Esophagus muscularis mucosa (tissue), 4 donors: ENCODE data around the gene CLEC17A. TPM values are rescaled to one million over a fixed set of nuclear protein-coding genes. Genes with fewer than 3 reads are reported as not detected.

Source experiments
- DNase-seq: peaks from one replicate; pipeline ENCODE4 v3.0.0-alpha.2; 2017; ENCODE audit errors: extremely low spot score
- H3K27ac ChIP-seq, 4 donors: fragments of 200-600 bp; sonication (generic); replicated peaks in 1 of 4; 1 replicate in 3 of 4; 2 replicates in 1 of 4; pipeline ENCODE4 v1.5.1; 2016 to 2019; ENCODE audit warnings: mild to moderate bottlenecking in 1 of 4
- H3K27me3 ChIP-seq, 4 donors: fragments of 200-600 bp; sonication (generic); one replicate each; pipeline versions ENCODE4 v1.5.1 to v1.6.0; 2016 to 2019
- H3K36me3 ChIP-seq, 4 donors: fragments of 200-600 bp; sonication (generic); one replicate each; pipeline ENCODE4 v1.5.1; 2016 to 2019
- H3K4me1 ChIP-seq, 4 donors: fragments of 200-600 bp; sonication (generic); one replicate each; pipeline ENCODE4 v1.5.1; 2016 to 2019
- H3K4me3 ChIP-seq, 4 donors: fragments of 200-600 bp; sonication (generic); 1 replicate in 2 of 4; 2 replicates in 2 of 4; pipeline ENCODE4 v1.5.1; 2016 to 2019; ENCODE audit warnings: mild to moderate bottlenecking in 4 of 4, moderate library complexity in 1 of 4
- H3K9me3 ChIP-seq, 4 donors: fragments of 200-600 bp; sonication (generic); 1 replicate in 3 of 4; 2 replicates in 1 of 4; pipeline ENCODE4 v1.5.1; 2016 to 2019
- CTCF ChIP-seq, 3 experiments: fragments of 200-600 bp in 2 of 3; fragments of 450-650 bp in 1 of 3; sonication (generic) in 2 of 3; IDR thresholded peaks; one replicate each; pipeline ENCODE4 v1.5.1; 2017 to 2019; ENCODE audit warnings: antibody characterized with exemption in 3 of 3, mild to moderate bottlenecking in 2 of 3, moderate library complexity in 1 of 3
- EP300 ChIP-seq: sonication (generic); formaldehyde crosslinking; IDR thresholded peaks from one replicate; pipeline ENCODE4 v1.6.1; 2017; ENCODE audit warnings: antibody characterized with exemption
- POLR2A ChIP-seq: fragments of 450-650 bp; IDR thresholded peaks from one replicate; pipeline ENCODE4 v1.6.1; 2017; ENCODE audit warnings: antibody characterized with exemption, moderate library complexity, mild to moderate bottlenecking, low read depth
- POLR2AphosphoS5 ChIP-seq, 2 donors: sonication (generic); formaldehyde crosslinking; IDR thresholded peaks; one replicate each; pipeline ENCODE4 v1.6.1; 2017; ENCODE audit warnings: antibody characterized with exemption in 2 of 2
- WGBS: methylation state at CpG from one replicate; pipeline ENCODE4 v1.1.5; 2018; 5-methylcytosine and 5-hydroxymethylcytosine counted together
- intact Hi-C: fragments of 100-400 bp; cut with DNase I; formaldehyde crosslinking; loops from one replicate; pipeline ENCODE4 v1.15.1; 2023
- small RNA-seq, 3 donors: library from RNA; depleted of rRNA; stranded (forward); fragments of <200 nt; gene quantifications; one replicate each; pipeline ENCODE3, GENCODE V24; 2016
- total RNA-seq, 4 donors: library from RNA; depleted of rRNA; stranded (reverse); fragments of >200 nt; gene quantifications; one replicate each; pipeline versions ENCODE4 v1.1.0 to v1.2.1, GENCODE V29; 2016

Gene CLEC17A
- total RNA-seq, 4 donors from 2014 or later, result not detected

- Histone ChIP-seq H3K36me3 (no peaks in the 10 kb centered on the region), H3K27me3 (peaks cover 0 to 12% (median 0%) of the 10 kb centered on the region in 4 donors), H3K27ac (no peak overlapping the region), H3K4me3 (no peak overlapping the region), H3K9me3 (no peaks in the 10 kb centered on the region), H3K4me1 (no peaks in the 10 kb centered on the region)
- no peak for TF ChIP-seq POLR2AphosphoS5 (IDR thresholded peaks at IDR 0.05)
- no peak for TF ChIP-seq CTCF (IDR thresholded peaks at IDR 0.05)
- no peak for TF ChIP-seq POLR2A
- no peak for TF ChIP-seq EP300
- intact Hi-C loops, result no loop called here
- WGBS, result 59% methylated on average over 6 of the region's 6 CpGs
- no peak for DNase-seq
Observed at GRCh38 chr19:14659874-14660489, 77.1 kb downstream of the CLEC17A start.

- Histone ChIP-seq H3K36me3 (no peaks in the 10 kb centered on the region), H3K9me3 (no peaks in the 10 kb centered on the region), H3K27ac (no peak overlapping the region), H3K4me1 (no peaks in the 10 kb centered on the region), H3K27me3 (peaks cover 0 to 12% (median 0%) of the 10 kb centered on the region in 4 donors), H3K4me3 (no peak overlapping the region)
- DNase-seq, result no peak
- WGBS, result 62% methylated on average over 12 of the region's 12 CpGs
- intact Hi-C loops, result no loop called here
- TF ChIP-seq POLR2A (no peak), CTCF (IDR thresholded peaks at IDR 0.05) (no peak), POLR2AphosphoS5 (IDR thresholded peaks at IDR 0.05) (no peak), EP300 (no peak)
Observed at GRCh38 chr19:14661372-14661924, 78.6 kb downstream of the CLEC17A start.

Small RNAs within 50 kb of the gene (small RNA-seq; reads per million reads assigned to genes)
- gene AC022149.2 (0 reads per million in 3 donors), gene RN7SL842P (0 reads per million in 3 donors)

Other genes starting within 250 kb of the CLEC17A start
- 100 to 1,000 TPM in 1 of 4 donors, 10 to 100 TPM in 3; 37.3 to 101 (median 50.4) TPM for gene ADGRE5, start 201.6 kb upstream of the CLEC17A start, total RNA-seq
- gene DDX39A, start 163.7 kb upstream of the CLEC17A start, total RNA-seq, result 10 to 100 TPM; 39.3 to 56.3 (median 42.1) TPM
- 100 to 1,000 TPM; 120 to 233 (median 167) TPM for gene PKN1, start 149.8 kb upstream of the CLEC17A start, total RNA-seq
- gene PTGER1, start 107.7 kb upstream of the CLEC17A start, total RNA-seq, result 1 to 10 TPM in 2 of 4 donors, under 1 TPM in 1, not detected in 1; 0.80 to 1.8 (median 1.3) TPM
- 100 to 1,000 TPM in 3 of 4 donors, 10 to 100 TPM in 1; 88.5 to 138 (median 108) TPM for gene GIPC1, start 87.0 kb upstream of the CLEC17A start, total RNA-seq
- gene DNAJB1, start 64.7 kb upstream of the CLEC17A start, total RNA-seq, result 100 to 1,000 TPM in 1 of 4 donors, 10 to 100 TPM in 3; 50.3 to 102 (median 86.3) TPM
- 10 to 100 TPM; 18.7 to 32.7 (median 25.7) TPM for gene TECR, start 53.5 kb upstream of the CLEC17A start, total RNA-seq
- 100 to 1,000 TPM; 297 to 522 (median 319) TPM for gene NDUFB7, start 11.0 kb upstream of the CLEC17A start, total RNA-seq
- under 1 TPM in 1 of 4 donors, not detected in 3; 0.50 TPM for gene ADGRE3, start 91.8 kb downstream of the CLEC17A start, total RNA-seq
- 10 to 100 TPM; 14.5 to 32.9 (median 25.4) TPM for gene ZNF333, start 107.0 kb downstream of the CLEC17A start, total RNA-seq
- gene ADGRE2, start 195.5 kb downstream of the CLEC17A start, total RNA-seq, result 1 to 10 TPM in 3 of 4 donors, under 1 TPM in 1; 0.65 to 6.0 (median 3.0) TPM